SU-DHL-6 (cell line): ENCODE measurements around the gene APOL2.

ENCODE experiments used
- H2AFZ ChIP-seq: fragments of 200-600 bp; sonication (generic); 2 replicates; pipeline ENCODE4 v1.6.1; 2014; ENCODE audit warnings: low read depth, mild to moderate bottlenecking, moderate library complexity, mixed read lengths, antibody characterized with exemption, low read length; ENCODE audit not compliant: severe bottlenecking
- H3F3A ChIP-seq: fragments of 200-600 bp; shearing (Covaris generic); 2 replicates; pipeline ENCODE4 v1.6.0; 2016; ENCODE audit warnings: antibody characterized with exemption, mild to moderate bottlenecking; ENCODE audit not compliant: insufficient read depth
- H3K27ac ChIP-seq: fragments of 200-600 bp; sonication (generic); 2 replicates; pipeline ENCODE4 v1.5.1; 2016; ENCODE audit warnings: low read depth, mild to moderate bottlenecking, low read length, moderate library complexity, mixed read lengths
- H3K27me3 ChIP-seq: fragments of 200-600 bp; sonication (generic), shearing (Covaris generic); 2 replicates; pipeline ENCODE4 v1.6.0; 2014; ENCODE audit warnings: mild to moderate bottlenecking, low read length
- H3K36me3 ChIP-seq: fragments of 200-600 bp; sonication (generic); 2 replicates; pipeline ENCODE4 v1.6.1; 2014; ENCODE audit warnings: mild to moderate bottlenecking, low read length, mixed read lengths
- H3K4me2 ChIP-seq: fragments of 300-600, 200-600 bp; shearing (Covaris generic), sonication (generic); 2 replicates; pipeline ENCODE4 v1.6.0; 2014; ENCODE audit warnings: low read length, low read depth, mild to moderate bottlenecking; ENCODE audit not compliant: poor library complexity, severe bottlenecking
- H3K4me3 ChIP-seq: fragments of 200-600 bp; sonication (generic); 2 replicates; pipeline ENCODE4 v1.5.1; 2014; ENCODE audit warnings: antibody characterized with exemption, low read length, mild to moderate bottlenecking, mixed read lengths; ENCODE audit not compliant: insufficient read depth, poor library complexity, severe bottlenecking
- H3K79me2 ChIP-seq: fragments of 200-600 bp; sonication (generic); 2 replicates; pipeline ENCODE4 v1.6.1; 2014; ENCODE audit warnings: mild to moderate bottlenecking, low read length, moderate library complexity; ENCODE audit not compliant: insufficient read depth
- H3K9ac ChIP-seq: fragments of 200-600 bp; sonication (generic); 2 replicates; pipeline ENCODE4 v1.7.0; 2014; ENCODE audit warnings: mild to moderate bottlenecking, low read length
- H3K9me2 ChIP-seq: fragments of 200-600 bp; sonication (generic); replicated peaks from 2 replicates; pipeline ENCODE4 v1.6.1; 2014; ENCODE audit warnings: low read length; ENCODE audit not compliant: insufficient read depth
- H3K9me3 ChIP-seq: fragments of 200-600 bp; sonication (generic); 2 replicates; pipeline ENCODE4 v1.6.1; 2014; ENCODE audit warnings: low read length, mixed read lengths; ENCODE audit not compliant: insufficient read depth
- H4K20me1 ChIP-seq: fragments of 200-600 bp; sonication (generic); 2 replicates; pipeline ENCODE4 v1.6.1; 2014; ENCODE audit warnings: low read depth, mild to moderate bottlenecking, antibody characterized with exemption, low read length, moderate library complexity, mixed read lengths
- EZH2phosphoT487 ChIP-seq: fragments of 200-600 bp; sonication (generic), shearing (Covaris generic); conservative IDR thresholded peaks from 2 replicates; pipeline ENCODE4 v1.6.1; 2018; ENCODE audit warnings: mild to moderate bottlenecking, antibody characterized with exemption, low read length, moderate library complexity, mixed read lengths
- TF ChIP-seq, protein P1 (sequence below): fragments of 200-600 bp; sonication (generic); IDR thresholded peaks from one replicate; pipeline ENCODE4 v1.5.1; 2017; ENCODE audit warnings: antibody characterized with exemption, mild to moderate bottlenecking, low read length, moderate library complexity; ENCODE audit not compliant: insufficient read depth, poor library complexity, severe bottlenecking

APOL2 gene

GRCh38 chr22:36259615-36260300, 20.4 kb upstream of the APOL2 start:
- Histone ChIP-seq H3K36me3 (no peaks in the 10 kb centered on the region), H3K9me2 (no peaks in the 10 kb centered on the region), H3K27me3 (no peaks in the 10 kb centered on the region), H4K20me1 (no peaks in the 10 kb centered on the region), H3K9ac (no peak overlapping the region), H2AFZ (no peak overlapping the region), H3F3A (no peaks in the 10 kb centered on the region), H3K4me2 (no peak overlapping the region), H3K4me3 (no peak overlapping the region), H3K79me2 (no peaks in the 10 kb centered on the region), H3K9me3 (no peaks in the 10 kb centered on the region), H3K27ac (no peak overlapping the region)
- no peak for TF ChIP-seq EZH2phosphoT487
- TF ChIP-seq, protein P1, sequence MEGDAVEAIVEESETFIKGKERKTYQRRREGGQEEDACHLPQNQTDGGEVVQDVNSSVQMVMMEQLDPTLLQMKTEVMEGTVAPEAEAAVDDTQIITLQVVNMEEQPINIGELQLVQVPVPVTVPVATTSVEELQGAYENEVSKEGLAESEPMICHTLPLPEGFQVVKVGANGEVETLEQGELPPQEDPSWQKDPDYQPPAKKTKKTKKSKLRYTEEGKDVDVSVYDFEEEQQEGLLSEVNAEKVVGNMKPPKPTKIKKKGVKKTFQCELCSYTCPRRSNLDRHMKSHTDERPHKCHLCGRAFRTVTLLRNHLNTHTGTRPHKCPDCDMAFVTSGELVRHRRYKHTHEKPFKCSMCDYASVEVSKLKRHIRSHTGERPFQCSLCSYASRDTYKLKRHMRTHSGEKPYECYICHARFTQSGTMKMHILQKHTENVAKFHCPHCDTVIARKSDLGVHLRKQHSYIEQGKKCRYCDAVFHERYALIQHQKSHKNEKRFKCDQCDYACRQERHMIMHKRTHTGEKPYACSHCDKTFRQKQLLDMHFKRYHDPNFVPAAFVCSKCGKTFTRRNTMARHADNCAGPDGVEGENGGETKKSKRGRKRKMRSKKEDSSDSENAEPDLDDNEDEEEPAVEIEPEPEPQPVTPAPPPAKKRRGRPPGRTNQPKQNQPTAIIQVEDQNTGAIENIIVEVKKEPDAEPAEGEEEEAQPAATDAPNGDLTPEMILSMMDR: no peak

DNA sequence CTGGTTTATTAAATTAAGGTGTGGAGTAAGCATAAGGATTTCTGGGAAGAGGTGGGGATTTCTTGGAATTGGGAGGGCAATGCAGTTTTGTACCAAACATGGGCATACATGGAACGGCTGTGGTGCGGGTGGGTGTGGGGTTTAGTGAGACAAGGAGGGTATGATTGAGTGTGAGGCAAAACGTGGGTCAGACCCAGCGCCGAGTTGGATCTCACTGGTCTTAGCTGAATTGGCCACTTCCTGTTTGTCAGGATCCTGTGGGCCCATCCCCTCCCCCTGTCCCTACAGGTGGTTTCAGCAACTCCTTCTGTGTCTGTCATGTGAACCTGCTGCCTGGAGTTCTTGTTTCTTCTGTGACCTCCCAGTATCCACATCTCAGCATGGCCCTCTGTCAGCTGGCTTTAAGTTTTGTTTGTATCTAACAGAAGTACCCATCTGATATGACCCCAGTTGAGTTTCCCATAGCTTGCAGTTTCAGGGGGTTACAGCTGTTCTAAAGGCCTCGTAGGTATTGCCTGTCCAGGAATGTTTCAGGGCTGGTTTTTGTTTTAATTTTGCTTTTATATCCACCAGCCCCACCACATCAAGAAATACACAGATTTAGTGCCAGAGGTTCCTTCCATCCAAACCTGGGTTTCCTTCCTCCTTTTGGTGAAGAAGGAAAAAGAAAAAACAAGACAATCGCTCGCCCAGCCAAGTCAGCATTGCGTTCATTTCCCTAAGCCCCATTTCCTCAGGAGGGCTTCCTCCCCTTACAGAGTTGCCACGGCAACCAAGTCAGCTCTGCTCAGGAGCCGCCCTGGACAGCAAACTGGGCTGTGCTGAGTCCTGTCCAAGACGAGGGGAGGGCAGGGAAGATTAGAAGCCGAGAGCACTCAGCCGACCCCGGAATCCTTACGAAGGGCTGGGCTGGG, 19.6 kb upstream of the APOL2 start:
- no peak overlapping the region for H3K9ac ChIP-seq
- H3K27ac ChIP-seq: no peak overlapping the region
- no peaks in the 10 kb centered on the region for H3K9me2 ChIP-seq
- no peak overlapping the region for H3K4me3 ChIP-seq
- H3K27me3 ChIP-seq: no peaks in the 10 kb centered on the region
- TF ChIP-seq EZH2phosphoT487: no peak
- TF ChIP-seq, protein P1: no peak
- H3K4me2 ChIP-seq: no peak overlapping the region
- H3K79me2 ChIP-seq: no peaks in the 10 kb centered on the region
- H4K20me1 ChIP-seq: no peaks in the 10 kb centered on the region
- no peaks in the 10 kb centered on the region for H3K9me3 ChIP-seq
- no peak overlapping the region for H2AFZ ChIP-seq
- H3F3A ChIP-seq: no peaks in the 10 kb centered on the region
- no peaks in the 10 kb centered on the region for H3K36me3 ChIP-seq

- no peak overlapping the region for H3K9ac ChIP-seq
- no peaks in the 10 kb centered on the region for H3K9me3 ChIP-seq
- no peak overlapping the region for H3K4me2 ChIP-seq
- TF ChIP-seq, protein P1: no peak
- TF ChIP-seq EZH2phosphoT487: no peak
- H3K27ac ChIP-seq: no peak overlapping the region
- H3K36me3 ChIP-seq: no peaks in the 10 kb centered on the region
- no peaks in the 10 kb centered on the region for H3K79me2 ChIP-seq
- no peak overlapping the region for H2AFZ ChIP-seq
- no peak overlapping the region for H3K4me3 ChIP-seq
- no peaks in the 10 kb centered on the region for H3F3A ChIP-seq
- H3K27me3 ChIP-seq: no peaks in the 10 kb centered on the region
- no peaks in the 10 kb centered on the region for H3K9me2 ChIP-seq
- no peaks in the 10 kb centered on the region for H4K20me1 ChIP-seq
Observed at GRCh38 chr22:36257948-36258670, 18.8 kb upstream of the APOL2 start.
